Retinal pigment epithelial cell (primary cell): ENCODE data around the gene DVL1.
A peak's percentile ranks its signal among the peaks of the same experiment; 100 is the strongest.

Source experiments
- DNase-seq: peaks from one replicate; pipeline ENCODE4 v3.0.0-alpha.2; 2010; ENCODE audit warnings: low read depth
- H3K4me3 ChIP-seq: 2 replicates; pipeline ENCODE4 v1.5.1; 2011; ENCODE audit warnings: mild to moderate bottlenecking, low read length, control low read depth, moderate library complexity
- CTCF ChIP-seq: conservative IDR thresholded peaks from 2 replicates; pipeline ENCODE4 v1.5.1; 2011; ENCODE audit warnings: low read depth, low read length, control low read depth, inconsistent platforms

The DVL1 gene

DNA sequence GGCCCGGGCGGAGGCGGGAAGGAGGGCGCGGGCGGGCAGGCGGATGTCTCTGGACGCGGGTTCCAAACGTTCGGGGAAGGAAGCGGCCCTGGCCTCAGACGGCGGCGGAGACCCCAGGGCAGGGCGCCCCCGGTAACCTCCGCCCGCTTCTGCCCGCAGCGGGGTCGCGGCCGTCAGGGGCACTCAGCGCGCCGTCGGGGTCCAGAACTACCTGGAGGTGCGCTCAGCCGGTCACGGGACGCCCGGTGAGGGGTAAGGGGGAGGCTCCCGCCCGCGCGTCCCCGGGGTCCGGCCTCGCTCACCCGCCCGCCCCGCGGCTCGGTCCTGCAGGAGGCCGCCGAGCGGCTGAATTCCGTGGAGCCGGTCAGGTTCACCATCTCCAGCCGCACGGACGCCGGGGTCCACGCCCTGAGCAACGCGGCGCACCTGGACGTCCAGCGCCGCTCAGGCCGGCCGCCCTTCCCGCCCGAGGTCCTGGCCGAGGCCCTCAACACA is 40.4 kb downstream of the DVL1 start:
- no peak for TF ChIP-seq CTCF
- H3K4me3 ChIP-seq, result peak overlapping the region; percentile 48
- DNase-seq, result no peak

- H3K4me3 ChIP-seq, result peak within 1 kb of the TSS; percentile 61
- DNase-seq, result peak; percentile 62
- TF ChIP-seq CTCF, result no peak
Measured at GRCh38 chr1:1307923-1308755, 41.1 kb downstream of the DVL1 start, which contains the start of the genes ACAP3 and PUSL1. ACAP3 (minus strand) TSS chr1:1307930; CDS start chr1:1307815, 115 bp downstream. PUSL1 (plus strand) TSS chr1:1308597; CDS start chr1:1308644, 47 bp downstream.

DNA sequence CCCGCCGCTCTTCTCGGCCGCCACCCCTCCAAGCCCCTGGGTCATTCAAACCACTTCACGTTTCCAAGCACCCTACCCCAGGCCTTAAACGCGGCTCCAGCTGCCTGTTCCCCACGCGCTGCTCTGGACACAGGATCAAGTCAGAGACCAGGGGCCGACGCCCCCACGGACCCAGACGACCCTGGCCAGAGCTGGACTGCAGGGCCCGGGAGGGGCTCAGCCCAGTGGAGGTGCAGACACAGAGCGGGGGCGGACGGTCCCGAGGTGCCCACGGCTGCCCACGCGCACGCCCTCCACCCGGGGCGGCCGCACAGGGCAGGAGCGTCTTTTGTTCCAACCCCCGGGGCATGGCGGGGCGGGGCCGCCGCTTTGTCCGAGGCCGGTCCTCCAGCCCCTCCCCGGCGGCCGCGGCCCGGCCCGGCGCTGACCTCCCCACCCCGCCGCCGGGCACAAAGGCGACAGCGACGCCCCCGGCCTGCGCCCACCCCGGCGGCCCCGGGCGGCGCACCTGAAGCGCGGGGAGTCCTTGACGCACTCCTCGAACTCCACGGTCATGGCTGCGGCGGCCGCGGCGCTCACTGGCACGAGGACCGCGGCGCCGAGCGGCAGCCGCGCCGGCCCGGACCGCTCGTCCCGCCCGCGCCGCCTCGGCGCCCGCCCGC is 41.8 kb downstream of the DVL1 start:
- H3K4me3 ChIP-seq, result peak overlapping the region; percentile 61
- no peak for TF ChIP-seq CTCF
- no peak for DNase-seq

DNA sequence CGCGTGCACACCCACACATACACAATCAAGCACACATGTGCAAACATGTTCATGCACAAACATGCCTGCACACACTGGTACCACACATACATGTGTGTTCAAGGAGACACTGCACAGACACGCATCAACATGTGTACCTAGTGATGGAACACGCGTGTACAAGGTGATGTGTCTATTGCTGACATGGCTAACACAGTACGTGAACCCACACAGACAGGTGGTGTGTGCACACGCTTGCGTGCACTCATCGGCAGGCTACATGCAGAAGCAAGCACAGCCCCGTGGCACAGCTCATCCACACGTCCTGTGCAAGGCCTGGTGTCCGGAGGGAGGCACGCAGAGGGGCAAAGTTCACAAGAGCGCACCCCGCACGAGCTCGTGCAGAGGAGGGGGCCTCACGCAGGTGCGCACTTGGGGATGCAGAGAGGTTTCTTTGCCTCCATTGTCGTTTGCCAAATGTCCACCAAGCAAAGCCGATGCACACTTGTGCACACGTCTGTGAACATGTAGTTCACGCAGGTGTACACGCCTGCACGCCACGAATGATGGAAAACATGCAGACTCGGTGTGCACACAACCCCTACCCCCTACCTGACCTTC is 42.5 kb downstream of the DVL1 start:
- H3K4me3 ChIP-seq, result peak overlapping the region; percentile 61
- DNase-seq, result no peak
- TF ChIP-seq CTCF, result no peak

GRCh38 chr1:1306070-1306660 is 43.1 kb downstream of the DVL1 start:
- peak; percentile 28 for TF ChIP-seq CTCF
- no peak for DNase-seq
- peak overlapping the region; percentile 61 for H3K4me3 ChIP-seq

DNA sequence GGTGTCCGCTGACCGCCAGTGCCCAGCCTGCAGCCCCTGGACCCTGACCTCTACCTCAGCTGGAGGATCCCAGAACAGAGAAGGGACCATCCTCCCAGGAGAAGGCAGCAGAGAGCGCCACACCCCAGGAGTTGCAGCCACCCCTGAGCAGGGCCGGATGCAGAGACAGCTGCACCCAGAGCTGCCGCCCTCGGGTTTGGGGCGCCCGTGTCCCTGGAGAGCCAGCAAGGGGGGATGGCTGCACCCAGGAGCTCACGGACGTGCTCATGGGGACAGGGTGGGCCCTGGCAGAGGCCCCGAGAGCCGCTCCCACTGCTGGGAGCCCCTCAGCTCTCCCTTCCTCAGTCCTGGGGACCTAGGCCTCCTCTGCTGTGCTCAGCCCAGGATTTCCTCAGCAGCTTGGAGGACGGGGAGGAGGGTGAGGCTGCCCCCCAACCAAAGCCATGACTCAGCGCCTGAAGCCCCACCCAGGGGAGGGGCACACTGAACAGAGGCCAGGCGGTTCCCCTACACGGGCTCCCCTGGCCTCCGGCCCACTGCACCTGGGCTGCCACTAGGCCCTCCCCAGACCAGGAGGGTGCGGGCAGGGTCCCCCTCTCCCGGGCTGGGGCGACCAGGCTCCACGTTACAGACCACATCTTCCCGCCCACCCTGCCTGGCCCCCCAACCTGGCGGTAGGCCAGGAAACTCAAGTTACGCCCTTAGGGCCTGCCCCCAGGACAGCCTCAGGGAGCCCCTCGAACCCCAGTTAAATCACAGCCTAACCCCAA is 43.7 kb downstream of the DVL1 start:
- TF ChIP-seq CTCF, result peak; percentile 13
- no peak for DNase-seq
- no peak overlapping the region for H3K4me3 ChIP-seq
